Measurements from ENCODE around the gene ANKZF1.
"Not testable (repeated sequence)": the region's sequence is repeated elsewhere in the genome, so short reads cannot be mapped to it uniquely, and the experiment has no call there.

Gene ANKZF1

DNA sequence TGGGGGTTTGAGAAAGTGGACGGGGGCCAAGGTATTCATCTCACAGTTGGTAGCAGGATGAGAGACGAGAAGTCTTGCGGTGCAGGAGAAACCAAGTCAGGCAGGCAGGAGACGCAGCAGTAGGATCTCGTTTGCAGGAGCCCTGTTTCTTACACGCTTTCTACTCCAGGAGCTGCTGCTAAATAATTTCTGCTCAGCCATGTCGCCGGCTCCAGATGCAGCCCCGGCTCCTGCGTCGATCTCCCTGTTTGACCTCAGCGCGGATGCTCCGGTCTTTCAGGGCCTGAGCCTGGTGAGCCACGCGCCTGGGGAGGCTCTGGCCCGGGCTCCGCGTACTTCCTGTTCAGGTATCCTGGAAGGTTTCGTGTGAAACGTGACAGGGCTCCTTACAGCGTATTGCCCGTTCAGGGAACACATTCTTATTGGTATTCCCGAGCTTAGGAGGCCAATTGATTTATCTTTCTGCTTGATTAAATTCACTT is 494 bp downstream of the ANKZF1 start:
- DNase-seq: no peak

DNA sequence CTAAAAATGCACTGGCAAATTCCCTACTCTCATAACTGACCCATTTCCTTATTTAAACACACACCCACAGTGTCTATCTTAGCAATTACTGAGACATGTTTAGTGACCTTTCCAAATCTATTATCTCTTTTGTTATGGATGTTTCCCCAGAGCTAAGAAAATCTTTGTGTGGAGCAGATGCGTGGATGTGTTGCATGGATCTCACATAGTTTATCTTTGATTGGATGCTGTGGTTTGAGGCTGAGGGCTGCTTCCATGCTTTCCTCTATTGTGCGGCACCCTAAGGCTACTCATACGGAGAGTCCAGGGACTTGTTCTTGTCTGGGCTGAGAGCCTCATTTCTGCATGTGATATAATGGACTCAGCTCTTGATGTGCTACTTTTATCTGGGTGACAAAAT is 4.7 kb downstream of the ANKZF1 start:
- no peak for DNase-seq

DNA sequence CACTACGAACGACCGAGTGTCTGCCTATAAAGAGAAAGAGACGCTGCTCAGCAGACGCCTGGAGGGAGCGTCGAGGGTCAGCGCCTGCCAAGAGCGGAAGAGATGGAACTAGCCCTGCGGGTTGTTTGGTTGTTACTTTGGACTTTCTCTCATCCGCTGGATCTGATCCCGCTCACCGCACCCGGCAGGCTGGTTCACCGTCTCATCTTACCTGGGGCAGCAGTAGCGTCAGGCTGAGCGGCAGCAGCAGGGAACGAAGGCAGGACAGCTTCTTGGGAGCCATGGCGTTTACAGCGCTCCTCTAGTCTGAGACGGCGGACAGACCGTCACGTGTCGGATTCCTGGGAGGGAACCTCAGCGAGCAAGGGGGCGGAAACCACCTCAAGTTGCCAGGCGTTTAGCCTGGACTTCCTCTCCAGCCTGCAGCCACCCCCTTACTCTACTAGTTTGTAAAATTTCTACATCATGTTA is 13.7 kb downstream of the ANKZF1 start:
- DNase-seq: no peak

DNA sequence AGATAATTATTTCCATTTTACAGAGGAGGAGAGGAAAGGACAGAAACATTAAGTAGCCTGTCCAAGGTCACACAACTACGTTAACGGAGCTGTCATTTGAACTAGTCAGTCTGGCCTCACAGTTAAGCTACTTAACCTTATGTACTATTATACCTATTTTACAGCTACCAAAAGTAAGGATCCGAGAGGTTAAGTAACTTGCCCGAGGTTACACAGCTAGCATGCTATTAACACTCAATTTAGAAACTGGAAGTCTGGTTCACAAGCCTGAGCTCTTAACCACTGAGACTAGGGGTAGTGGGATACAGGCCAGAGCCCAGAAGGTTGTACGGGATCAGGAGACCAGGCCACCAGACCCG is 15.2 kb downstream of the ANKZF1 start:
- no peak for DNase-seq

DNA sequence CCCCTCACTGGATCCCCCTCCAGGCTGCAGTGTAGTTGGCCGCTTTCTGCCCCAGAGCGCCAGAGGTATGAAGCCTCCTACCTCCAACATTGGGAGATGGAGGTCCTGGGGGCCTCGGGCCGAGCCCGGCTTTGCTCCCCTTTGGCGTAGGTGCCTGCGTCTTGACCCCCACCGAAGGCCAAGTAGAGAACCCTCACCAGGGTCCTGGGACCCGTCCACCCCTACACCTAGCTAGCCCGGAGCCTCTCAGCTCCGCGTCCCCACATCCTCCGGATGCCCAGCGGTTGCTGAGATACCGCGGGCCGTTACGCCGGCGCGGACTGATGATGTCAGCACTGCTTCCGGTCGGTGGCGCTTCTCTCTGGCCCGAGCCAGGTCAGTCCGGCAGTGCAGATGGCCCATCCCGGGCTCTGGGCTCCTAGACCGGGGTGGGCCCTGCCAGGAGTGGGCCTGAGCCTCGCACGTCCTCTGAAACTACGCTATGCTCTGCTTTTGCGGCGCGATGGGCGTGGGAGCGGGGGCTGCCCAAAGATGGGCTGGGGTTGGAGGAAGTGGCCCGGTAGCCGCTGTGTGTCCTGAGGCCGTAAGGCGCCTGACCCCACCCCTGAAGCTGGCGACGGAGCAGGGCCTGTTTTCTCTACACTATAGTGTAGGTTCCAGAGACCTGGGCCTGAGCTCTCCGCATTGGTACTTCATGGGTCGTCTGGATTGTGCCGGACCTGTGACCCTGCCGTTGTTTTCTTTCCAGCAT is 15.7 kb downstream of the ANKZF1 start, which contains the start of the genes GLB1L and STK16:
Gene GLB1L (minus strand): TSS at position 297 of the 751 bp plus-strand sequence. CDS start 1,871 bp downstream, outside the sequence.
Gene STK16 (plus strand): TSS at position 332 of the 751 bp plus-strand sequence. CDS start 521 bp downstream, outside the sequence.
- DNase-seq: peak; percentile 97

DNA sequence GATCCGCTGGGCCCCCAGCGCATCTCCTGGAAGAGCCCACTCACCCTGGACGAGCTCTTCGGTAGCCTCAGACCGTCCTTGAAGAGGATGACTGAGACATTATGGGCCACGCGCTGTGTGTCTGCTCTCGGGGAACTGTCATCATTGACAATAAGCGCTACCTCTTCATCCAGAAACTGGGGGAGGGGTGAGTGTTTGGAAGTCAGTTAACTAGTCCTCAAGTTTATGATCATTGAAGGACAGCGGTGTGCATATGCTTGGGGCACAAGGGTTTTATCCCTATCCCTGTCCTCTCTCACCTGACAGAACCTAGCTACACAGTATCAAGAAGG is 16.3 kb downstream of the ANKZF1 start:
- DNase-seq: no peak

DNA sequence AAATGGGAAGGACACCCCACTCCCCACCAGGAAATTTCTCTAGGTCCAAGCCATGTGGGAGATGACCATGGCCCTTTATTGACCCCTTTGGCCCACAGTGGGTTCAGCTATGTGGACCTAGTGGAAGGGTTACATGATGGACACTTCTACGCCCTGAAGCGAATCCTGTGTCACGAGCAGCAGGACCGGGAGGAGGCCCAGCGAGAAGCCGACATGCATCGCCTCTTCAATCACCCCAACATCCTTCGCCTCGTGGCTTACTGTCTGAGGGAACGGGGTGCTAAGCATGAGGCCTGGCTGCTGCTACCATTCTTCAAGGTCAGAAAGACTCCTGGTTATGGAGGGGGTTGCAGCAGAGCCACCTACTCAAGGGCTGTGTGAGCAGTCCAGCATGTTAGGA is 17.0 kb downstream of the ANKZF1 start:
- no peak for DNase-seq

DNA sequence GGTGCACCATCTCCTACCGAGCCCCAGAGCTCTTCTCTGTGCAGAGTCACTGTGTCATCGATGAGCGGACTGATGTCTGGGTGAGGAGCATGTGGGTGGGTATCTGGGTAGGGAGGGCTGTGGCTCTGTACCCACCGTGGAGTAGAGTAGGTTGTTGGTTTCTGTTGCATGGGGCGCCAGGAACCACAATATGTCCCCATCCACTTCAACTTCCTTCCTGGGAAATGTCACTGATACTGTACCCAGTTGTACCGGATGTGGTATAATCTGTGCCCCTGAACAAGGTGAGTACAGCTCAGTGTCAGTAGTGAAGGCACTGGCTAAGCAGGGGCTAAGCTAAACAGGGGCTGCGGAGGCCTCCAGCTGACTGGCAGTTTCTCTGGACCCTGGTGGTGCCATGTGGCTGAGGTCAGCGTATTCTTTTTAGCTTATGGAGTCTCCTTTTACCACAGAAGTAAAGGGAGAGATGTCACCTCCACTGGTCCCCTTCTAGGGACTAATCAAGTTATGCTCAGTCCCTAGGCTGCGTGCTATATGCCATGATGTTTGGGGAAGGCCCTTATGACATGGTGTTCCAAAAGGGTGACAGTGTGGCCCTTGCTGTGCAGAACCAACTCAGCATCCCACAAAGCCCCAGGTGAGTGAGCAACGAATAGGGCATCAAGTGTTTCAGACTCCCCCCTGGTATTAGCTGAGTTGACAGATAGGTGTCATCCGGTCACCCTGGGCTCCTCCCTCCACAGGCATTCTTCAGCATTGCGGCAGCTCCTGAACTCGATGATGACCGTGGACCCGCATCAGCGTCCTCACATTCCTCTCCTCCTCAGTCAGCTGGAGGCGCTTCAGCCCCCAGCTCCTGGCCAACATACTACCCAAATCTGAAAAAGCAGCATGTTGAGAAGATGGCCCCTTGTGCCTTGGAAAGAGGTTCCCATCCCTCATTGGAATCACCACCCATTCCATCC is 18.4 kb downstream of the ANKZF1 start:
- DNase-seq: no peak

DNA sequence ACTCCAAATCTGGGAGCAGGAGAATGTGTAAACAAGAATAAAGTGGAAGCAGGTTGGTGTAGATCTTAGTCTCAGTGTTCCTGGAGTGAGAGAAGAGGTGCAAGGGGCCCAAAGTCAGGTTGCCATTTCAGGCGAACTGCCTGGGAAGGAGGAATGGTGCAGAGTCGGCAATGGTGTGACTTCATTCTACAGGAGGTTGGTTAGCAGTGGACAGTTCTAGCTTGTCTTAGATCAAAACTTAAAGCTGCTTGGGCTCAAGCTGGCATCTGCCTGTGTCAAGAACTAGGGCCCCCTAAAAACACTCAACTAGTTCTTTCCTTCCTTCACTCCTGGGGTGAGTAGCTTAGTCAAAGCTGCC is 19.2 kb downstream of the ANKZF1 start:
- no peak for DNase-seq

DNA sequence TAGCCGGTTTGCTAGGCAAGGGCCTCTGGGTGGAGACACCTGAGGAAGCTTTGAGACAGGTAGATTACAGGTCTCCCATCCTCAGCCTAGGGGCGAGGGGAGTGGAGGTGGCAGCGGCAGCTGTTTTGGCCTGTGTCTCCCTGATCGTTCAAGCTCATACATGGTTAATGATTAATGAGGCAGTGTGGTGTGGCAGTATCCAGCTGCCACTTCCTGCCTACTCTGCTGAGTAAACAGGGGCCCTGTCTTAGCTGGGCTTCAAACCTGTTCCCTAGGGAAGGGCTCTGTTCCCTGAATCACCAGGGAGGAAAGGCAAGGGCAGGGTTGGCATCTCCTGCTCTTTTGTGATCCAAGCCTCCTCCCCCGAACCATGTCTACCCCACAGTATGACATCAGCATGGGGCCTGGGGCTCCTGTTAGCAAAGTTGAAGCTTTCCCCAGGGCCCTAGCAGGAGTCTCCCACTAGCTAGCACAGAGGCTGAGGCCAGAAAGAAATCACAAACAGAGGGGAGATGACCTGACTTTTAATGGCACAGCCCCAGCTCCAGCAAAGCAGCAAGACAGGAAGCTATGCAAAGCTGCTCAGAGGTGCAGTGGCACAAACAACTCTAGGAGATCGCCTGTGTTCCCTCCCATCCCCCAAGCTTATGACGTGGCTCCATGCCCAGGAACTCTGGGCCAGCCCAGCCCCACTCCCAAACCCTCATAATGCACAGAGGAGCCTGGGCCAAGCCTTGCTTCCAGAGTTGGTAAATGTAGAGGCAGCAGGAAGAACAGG is 19.8 kb downstream of the ANKZF1 start:
- DNase-seq: peak; percentile 63

DNA sequence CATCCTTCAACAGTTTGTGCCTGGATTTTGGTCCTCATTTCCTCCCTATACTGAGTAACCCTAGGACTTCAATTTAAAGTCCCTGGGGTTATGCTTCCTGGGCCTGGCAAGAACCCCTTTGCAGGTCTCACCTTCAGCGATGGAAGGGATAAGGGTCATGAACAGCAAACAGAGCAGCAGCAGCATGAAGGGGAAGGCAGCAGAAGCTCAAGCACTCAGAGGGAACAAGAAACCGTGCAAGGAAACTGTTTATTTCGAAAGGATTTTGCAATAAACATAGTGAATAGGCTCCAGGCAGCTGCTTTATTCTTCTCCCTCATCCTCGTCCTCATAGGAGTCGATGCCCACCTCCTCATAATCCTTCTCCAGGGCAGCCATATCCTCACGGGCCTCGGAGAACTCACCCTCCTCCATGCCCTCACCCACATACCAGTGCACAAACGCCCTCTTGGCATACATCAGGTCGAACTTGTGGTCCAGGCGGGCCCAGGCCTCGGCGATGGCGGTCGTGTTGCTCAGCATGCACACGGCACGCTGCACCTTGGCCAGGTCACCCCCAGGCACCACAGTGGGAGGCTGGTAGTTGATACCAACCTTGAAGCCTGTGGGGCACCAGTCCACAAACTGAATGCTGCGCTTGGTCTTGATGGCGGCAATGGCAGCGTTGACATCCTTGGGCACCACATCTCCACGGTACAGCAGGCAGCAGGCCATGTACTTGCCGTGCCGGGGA is 20.6 kb downstream of the ANKZF1 start:
- no peak for DNase-seq

DNA sequence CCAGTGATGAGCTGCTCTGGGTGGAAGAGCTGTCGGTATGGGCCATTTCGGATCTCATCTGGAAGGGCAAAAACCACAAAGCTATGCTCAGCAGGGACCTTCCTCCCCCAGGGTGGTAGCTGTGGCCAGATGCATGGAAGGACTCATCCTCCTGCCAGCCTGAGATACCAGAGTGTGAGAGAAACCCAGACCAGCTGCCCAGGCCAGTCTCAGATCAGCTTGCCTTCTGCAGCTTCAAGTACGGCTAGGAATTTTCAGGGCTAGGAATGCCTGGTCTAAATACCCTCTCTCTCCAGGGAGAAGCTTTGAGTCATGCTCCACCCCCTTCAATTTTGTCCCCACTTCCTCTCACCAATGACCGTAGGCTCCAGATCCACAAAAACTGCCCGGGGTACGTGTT is 22.1 kb downstream of the ANKZF1 start:
- DNase-seq: no peak

DNA sequence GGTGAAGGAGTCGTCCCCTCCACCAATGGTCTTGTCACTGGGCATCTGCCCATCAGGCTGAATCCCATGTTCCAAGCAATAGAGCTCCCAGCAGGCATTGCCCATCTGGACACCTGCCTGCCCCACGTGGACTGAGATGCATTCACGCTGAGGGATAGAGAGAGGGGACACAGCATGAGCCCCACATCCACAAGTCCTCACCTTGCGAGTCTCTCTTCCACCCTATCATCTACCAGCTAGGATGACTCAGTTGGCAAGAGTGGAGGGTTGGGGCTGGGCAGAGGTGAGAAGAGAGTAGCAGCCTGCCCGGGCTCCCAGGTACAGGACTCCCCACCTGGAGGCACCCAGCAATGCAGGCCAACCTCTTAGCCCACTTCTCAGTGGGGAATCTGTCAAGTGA is 22.5 kb downstream of the ANKZF1 start:
- no peak for DNase-seq

DNA sequence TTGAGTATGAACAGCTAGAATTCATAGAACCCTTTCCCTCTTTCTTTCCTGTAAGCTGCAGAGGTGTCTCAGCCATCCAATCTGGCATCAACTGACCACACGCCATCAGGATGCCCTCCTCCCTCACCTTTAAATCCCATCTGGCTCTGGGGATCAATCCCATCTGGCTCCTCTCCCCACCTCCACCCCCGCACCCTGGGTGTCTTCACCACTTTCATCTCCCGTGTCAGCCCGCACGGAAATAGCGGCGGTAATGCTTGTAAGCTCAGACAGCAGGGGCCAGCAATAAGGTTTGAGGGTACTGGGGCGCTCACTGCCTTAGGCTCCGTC is 22.9 kb downstream of the ANKZF1 start:
- DNase-seq: no peak

DNA sequence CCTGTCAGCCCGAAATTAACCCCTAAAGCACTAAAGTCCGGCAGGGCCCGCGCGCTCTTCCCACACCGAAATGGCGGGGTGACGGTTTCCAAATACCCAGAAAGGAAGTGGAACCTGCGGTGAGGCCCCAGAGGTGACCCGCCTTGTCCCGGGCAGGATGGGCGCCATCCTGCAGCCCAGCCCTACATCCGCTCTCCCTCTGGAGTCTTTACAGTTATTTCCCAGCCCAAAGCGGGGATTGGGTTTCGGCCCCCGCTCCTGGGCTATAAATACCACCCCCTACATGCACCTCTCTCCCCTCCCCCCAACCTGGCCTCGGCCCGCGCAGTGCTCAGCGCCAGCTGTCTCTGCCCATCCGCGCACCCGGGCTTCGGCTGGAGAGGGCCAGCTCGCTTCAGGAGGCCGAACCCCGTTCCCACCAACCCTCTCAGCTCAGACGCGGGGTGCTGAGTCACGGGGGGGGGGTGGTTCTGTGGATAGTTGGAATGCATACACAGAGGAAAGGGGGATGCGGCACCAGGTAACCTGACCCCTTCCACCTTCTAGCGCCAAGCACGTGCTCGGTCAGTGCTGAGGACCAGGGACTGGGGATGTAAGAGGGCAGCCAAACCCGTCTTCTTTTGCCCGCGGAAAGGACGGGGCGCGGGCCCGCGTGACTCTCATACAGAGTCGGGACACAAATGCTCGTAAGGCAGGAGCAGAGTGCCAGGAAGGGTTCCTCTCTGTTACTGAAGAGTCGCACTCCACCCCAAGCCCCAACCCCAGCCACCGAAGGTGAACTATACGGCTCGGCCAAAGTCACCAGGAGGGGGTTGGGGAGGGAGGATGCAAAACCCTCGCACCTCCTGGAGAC is 23.5 kb downstream of the ANKZF1 start, which contains the start of gene TUBA4B:
Gene TUBA4B (plus strand): TSS at position 344 of the 853 bp plus-strand sequence. CDS start 165 bp downstream, at position 509.
- peak; percentile 65 for DNase-seq

DNA sequence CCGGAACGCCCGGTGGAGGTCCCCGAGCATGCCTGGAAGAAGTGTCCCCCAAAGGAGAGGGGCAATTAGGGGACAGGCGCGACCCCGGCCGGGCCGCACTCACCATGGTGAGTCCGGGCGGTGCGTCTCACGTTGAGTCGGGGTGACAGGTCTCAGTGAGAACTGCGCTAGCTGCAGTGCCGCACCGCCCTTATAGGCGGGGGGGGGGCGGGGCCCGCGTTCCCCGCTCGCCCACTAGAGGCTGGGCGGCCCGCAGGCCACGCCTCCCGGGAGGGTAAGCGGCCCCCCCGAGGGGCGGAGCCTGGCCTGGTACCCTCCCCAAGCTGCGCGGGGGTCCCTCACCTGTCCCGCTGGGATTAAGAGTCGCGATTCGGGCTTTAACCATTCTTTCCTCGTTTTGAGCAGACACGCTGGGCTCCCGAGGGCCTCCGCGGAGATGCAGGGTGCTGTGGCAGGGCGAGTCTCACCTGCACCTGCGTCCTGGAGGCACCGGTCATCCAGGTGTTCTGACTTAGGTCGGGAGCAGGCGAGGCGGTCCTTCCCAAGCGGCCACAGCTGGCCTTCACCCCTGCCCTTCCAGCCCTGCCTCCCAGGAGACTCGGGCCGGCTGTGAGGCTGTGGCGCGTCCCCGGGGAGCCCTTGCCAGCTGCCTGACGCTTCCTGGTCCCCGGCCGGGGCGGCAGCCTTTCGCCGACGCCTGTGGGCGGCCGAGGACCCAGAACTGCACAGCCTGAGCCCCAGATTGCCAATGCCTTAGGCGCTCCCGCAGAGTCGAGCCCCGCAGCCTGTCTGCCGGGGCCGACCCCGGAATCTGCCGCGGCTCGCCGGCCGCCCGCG is 24.4 kb downstream of the ANKZF1 start, which contains the start of gene TUBA4A:
Gene TUBA4A (minus strand): TSS at position 166 of the 837 bp plus-strand sequence. CDS start 60 bp downstream, at position 106.
- DNase-seq: peak; percentile 63

DNA sequence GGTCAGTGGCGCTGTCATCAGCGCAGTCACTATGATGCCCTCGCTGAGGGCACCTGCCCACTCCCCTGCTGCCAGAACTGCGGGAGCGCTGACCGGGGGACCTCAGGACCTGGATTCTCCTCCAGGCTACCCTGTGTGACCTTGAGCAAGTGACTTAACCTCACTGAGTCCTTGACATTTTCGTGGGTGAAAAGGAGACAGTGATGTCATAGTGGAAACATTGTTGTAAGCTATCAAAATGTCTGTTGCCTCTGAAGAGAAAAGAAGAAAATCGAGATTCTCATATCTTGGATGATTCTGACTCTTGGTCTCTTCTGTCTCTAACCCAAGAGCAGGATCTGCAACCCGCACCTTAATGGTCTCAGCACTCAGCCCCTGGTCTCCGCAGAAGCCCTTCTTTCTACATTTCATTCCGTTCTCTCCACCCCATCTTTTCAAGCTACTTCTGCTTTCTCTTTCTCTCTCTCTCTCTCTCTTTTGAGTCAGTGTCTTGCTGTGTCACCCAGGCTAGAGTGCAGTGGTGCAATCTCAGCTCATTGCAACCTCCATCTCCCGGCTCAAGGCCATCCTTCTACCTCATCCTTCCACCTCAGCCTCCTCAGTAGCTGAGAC is 25.1 kb downstream of the ANKZF1 start:
- no peak for DNase-seq

DNA sequence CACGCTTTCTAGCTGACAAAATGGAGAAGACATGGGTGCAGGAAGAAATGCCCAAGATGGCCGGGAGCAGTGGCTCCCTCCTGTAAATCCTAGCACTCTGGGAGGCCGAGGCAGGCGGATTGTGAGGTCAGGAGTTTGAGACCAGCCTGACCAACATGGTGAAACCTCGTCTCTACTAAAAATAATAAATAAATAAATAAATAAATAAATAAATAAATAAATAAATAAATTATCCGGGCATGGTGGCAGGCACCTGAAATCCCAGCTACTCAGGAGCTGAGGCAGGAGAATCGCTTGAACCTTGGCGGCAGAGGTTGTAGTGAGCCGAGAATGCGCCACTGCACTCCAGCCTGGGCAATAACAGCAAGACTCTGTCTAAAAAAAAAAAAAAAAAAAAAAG is 29.3 kb downstream of the ANKZF1 start:
- not testable (repeated sequence) for DNase-seq

DNA sequence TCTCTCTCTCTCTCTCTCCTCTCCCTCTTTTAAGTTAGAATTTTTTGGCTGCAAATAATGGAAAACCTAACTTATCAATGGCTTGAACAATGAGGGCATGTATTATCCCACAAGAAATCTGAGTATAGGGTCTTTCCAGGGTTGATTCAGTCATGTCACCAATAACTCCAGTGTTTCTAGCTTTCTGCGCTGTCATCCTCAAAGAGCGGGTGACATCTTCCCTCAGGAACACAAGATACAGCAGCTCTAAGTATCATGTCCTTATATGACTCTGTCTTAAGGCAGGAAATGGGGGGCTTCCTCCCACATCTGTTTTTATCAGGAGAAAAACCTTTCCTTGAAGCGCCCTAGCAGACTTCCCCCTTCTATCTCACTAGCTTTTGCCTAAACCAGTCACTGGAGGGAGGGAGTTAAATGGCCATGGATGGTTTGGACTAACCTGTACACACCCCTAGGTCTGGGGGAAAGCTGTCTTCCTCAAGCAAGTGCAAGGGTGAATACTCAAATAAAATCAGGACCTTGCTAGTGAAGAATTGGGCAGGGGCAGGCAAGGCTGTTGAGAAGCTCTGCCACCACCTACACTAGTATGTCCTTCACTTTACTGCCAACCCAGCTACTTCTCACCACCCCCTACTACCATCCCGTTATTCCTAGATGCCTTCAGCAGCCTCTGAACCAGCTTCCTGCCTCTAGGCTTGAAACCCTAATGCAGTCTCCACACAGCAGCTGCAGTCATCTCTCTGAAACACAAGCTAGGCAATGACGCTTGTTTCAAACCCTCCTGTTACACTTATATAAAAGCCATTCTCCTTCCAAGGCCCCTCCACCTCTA is 31.6 kb downstream of the ANKZF1 start:
- DNase-seq: no peak

All from right forelimb (tissue), 1 donor.